ENCODE results near the gene ONECUT3.

Gene ONECUT3

DNA sequence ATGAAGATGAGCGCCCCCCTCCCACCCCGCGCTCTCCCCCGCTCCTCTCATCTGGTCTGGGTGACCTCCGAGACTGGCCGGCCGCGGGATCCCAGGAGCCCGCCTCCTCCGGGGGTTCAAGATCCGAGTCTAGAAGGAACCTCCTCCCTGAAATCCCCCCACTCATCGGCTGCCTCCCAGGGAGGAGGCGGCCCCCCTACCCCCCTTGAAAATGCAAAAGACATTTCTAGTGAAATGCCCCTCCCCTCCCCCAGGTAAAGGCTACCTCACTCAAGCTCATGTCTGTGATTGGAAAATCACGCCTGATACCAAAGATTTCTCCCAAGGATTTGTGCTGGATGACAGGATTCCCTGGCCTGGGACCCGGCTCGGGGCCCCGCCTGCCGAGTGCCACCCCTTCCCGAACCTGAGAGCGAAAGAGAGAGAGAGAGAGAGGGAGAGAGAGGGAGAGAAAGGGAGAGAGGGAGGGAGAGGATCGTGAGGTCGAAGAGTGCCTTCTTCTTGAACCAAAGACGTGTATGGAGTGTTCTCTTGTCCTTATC is 23.4 kb downstream of the ONECUT3 start:
- Histone ChIP-seq H2AFZ (ENCODE audit: low read length) (no peak overlapping the region), H3K9me2 (replicated peaks; ENCODE audit: insufficient read depth, low read length) (no peaks in the 10 kb centered on the region), H3K4me3 (ENCODE audit: low read length) (no peak overlapping the region), H3K4me2 (ENCODE audit: low read depth, low read length) (no peak overlapping the region), H3F3A (ENCODE audit: insufficient read depth, low read length) (no peaks in the 10 kb centered on the region), H3K9me3 (replicated peaks; ENCODE audit: insufficient read depth, low read length) (no peaks in the 10 kb centered on the region), H3K4me1 (ENCODE audit: low read length) (no peaks in the 10 kb centered on the region), H3K9ac (ENCODE audit: low read length) (no peak overlapping the region), H4K20me1 (ENCODE audit: insufficient read depth, low read length) (no peaks in the 10 kb centered on the region), H3K79me2 (ENCODE audit: low read length) (no peaks in the 10 kb centered on the region), H3K27ac (ENCODE audit: low read length) (no peak overlapping the region), H3K27me3 (replicated peaks; ENCODE audit: insufficient read depth, low read length) (peaks cover 87% of the 10 kb centered on the region), H3K36me3 (replicated peaks; ENCODE audit: insufficient read depth, low read length) (no peaks in the 10 kb centered on the region)
- no peak for TF ChIP-seq EZH2phosphoT487 (IDR thresholded peaks at IDR 0.05; ENCODE audit: low read length)
- no peak for TF ChIP-seq EZH2 (optimal IDR thresholded peaks at IDR 0.05; ENCODE audit: low read depth, low read length)
- TF ChIP-seq, protein P1, sequence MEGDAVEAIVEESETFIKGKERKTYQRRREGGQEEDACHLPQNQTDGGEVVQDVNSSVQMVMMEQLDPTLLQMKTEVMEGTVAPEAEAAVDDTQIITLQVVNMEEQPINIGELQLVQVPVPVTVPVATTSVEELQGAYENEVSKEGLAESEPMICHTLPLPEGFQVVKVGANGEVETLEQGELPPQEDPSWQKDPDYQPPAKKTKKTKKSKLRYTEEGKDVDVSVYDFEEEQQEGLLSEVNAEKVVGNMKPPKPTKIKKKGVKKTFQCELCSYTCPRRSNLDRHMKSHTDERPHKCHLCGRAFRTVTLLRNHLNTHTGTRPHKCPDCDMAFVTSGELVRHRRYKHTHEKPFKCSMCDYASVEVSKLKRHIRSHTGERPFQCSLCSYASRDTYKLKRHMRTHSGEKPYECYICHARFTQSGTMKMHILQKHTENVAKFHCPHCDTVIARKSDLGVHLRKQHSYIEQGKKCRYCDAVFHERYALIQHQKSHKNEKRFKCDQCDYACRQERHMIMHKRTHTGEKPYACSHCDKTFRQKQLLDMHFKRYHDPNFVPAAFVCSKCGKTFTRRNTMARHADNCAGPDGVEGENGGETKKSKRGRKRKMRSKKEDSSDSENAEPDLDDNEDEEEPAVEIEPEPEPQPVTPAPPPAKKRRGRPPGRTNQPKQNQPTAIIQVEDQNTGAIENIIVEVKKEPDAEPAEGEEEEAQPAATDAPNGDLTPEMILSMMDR (IDR thresholded peaks at IDR 0.05; ENCODE audit: low read length): no peak
- no peak for DNase-seq

DNA sequence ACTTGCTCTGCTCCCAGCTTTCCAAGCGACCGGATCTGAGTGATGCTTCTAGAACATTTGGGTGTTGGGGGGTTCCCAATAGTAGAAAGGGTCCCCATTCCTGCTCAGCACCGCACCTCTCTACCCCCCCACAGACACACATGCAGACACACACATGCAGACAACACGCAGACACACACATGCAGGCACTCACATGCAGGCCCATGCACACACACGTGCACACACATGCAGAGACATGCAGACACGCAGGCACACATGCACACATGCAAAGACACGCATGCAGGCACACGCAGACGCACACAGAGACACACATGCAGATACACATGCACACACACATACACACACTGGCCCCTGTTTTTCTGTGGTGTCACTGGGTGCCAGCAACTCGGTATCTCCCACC is 23.8 kb downstream of the ONECUT3 start:
- Histone ChIP-seq H3F3A (ENCODE audit: insufficient read depth, low read length) (no peaks in the 10 kb centered on the region), H3K36me3 (replicated peaks; ENCODE audit: insufficient read depth, low read length) (no peaks in the 10 kb centered on the region), H3K9me3 (replicated peaks; ENCODE audit: insufficient read depth, low read length) (no peaks in the 10 kb centered on the region), H3K27ac (ENCODE audit: low read length) (no peak overlapping the region), H3K4me3 (ENCODE audit: low read length) (no peak overlapping the region), H3K27me3 (replicated peaks; ENCODE audit: insufficient read depth, low read length) (peaks cover 91% of the 10 kb centered on the region), H4K20me1 (ENCODE audit: insufficient read depth, low read length) (no peaks in the 10 kb centered on the region), H2AFZ (ENCODE audit: low read length) (no peak overlapping the region), H3K79me2 (ENCODE audit: low read length) (no peaks in the 10 kb centered on the region), H3K4me1 (ENCODE audit: low read length) (no peaks in the 10 kb centered on the region), H3K9ac (ENCODE audit: low read length) (no peak overlapping the region), H3K4me2 (ENCODE audit: low read depth, low read length) (no peak overlapping the region), H3K9me2 (replicated peaks; ENCODE audit: insufficient read depth, low read length) (no peaks in the 10 kb centered on the region)
- no peak for DNase-seq
- TF ChIP-seq EZH2 (optimal IDR thresholded peaks at IDR 0.05; ENCODE audit: low read depth, low read length): no peak
- TF ChIP-seq, protein P1 (IDR thresholded peaks at IDR 0.05; ENCODE audit: low read length): no peak

DNA sequence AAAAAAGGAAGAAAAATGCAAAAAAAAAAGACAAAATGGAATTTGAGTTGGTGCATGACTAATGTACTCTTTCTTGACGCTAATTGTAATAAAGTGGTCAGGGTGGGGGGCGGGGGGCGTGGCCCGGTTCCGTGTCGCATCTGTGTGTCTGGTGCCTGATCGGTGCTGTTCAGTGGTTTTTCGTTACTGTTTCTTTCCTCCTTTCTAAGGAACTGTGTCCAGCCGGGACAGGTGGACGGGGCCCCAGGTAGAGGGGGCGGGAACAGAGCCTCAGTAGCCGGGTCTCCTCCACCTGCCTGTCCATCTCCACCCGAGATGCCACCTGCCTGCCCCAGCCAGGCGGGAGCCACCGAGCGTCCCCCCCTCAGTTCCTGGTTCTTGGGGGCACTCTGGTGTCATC is 26.3 kb downstream of the ONECUT3 start:
- Histone ChIP-seq H3K27ac (ENCODE audit: low read length) (no peak overlapping the region), H4K20me1 (ENCODE audit: insufficient read depth, low read length) (no peaks in the 10 kb centered on the region), H2AFZ (ENCODE audit: low read length) (no peak overlapping the region), H3F3A (ENCODE audit: insufficient read depth, low read length) (no peaks in the 10 kb centered on the region), H3K4me2 (ENCODE audit: low read depth, low read length) (no peak overlapping the region), H3K9me2 (replicated peaks; ENCODE audit: insufficient read depth, low read length) (no peaks in the 10 kb centered on the region), H3K9ac (ENCODE audit: low read length) (no peak overlapping the region), H3K4me3 (ENCODE audit: low read length) (no peak overlapping the region), H3K9me3 (replicated peaks; ENCODE audit: insufficient read depth, low read length) (no peaks in the 10 kb centered on the region), H3K79me2 (ENCODE audit: low read length) (no peaks in the 10 kb centered on the region), H3K36me3 (replicated peaks; ENCODE audit: insufficient read depth, low read length) (no peaks in the 10 kb centered on the region), H3K27me3 (replicated peaks; ENCODE audit: insufficient read depth, low read length) (peaks cover 97% of the 10 kb centered on the region), H3K4me1 (ENCODE audit: low read length) (no peaks in the 10 kb centered on the region)
- TF ChIP-seq EZH2phosphoT487 (IDR thresholded peaks at IDR 0.05; ENCODE audit: low read length): no peak
- TF ChIP-seq, protein P1 (IDR thresholded peaks at IDR 0.05; ENCODE audit: low read length): no peak
- no peak for TF ChIP-seq EZH2 (optimal IDR thresholded peaks at IDR 0.05; ENCODE audit: low read depth, low read length)
- DNase-seq: no peak
